Heart left ventricle (tissue), 13 donors: ENCODE measurements around the gene FLYWCH2.

Experiments
- POLR2A ChIP-seq, 2 donors: fragments of 450-650 bp; IDR thresholded peaks; one replicate each; pipeline ENCODE4 v1.6.1; 2017; ENCODE audit warnings: antibody characterized with exemption in 2 of 2, mild to moderate bottlenecking in 2 of 2, moderate library complexity in 2 of 2
- TF ChIP-seq, protein P1 (sequence below), 12 donors: fragments of 200-600 bp; sonication (generic) in 4 of 12; IDR thresholded peaks; one replicate each; pipeline versions ENCODE4 v1.5.0 to v1.8.0; 2018 to 2022; ENCODE audit warnings: antibody characterized with exemption in 12 of 12, mild to moderate bottlenecking in 5 of 12
- donor health status: ischemic (EF 13 %, LVEDD 7.1; RV severe dilation, severe dysfunction).
- donor health status: DM: no; HTN: yes; CAD: no.
- donor health status: DM: no; HTN: no; CAD: no.
- donor health status: ischemic (EF 25% LVEDD 6.9; RV normal size, moderate dysfunction).
- donor health status: ischemic (EF 25% LVEDD 5.7; RV mildly dilated, moderate dysfunction).
- donor health status: ischemic (EF 35%, LVEDD 5.7; RV mildly dilated, moderate dysfunction).
- donor health status: nonischemic (EF 11% LVEDD 7.7; RV severe dilation, severe dysfunction).
- donor health status: DM: yes; HTN: yes; CAD: no.
- donor health status: PGD.
- donor health status: ischemic (EF 29% LVEDD 5.4; RV normal size, mild dysfunction).
- donor health status: nonischemic (EF 23%, LVEDD 6.1; RV moderate dilation, normal function).

DNA sequence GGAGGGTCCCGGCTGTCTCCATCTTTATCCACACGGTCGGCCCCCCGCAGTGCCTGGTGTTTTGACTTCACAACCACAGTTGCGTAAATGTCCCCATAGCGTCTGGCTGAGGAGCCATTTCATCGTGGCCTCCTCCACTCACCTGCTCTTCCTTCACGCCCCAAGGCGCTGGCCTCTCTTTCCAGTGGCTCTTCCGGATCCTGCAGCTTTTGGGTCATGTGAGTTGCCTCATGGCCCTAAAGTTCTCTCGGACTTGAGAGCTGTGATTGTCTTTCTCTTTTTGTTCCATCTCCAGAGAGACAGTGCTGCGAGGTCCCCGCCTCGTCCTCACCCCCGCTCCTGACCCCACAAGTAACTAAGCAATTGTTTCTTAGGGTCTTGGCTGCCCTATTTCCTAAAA lies 51.4 kb downstream of the FLYWCH2 start:
- TF ChIP-seq, protein P1, sequence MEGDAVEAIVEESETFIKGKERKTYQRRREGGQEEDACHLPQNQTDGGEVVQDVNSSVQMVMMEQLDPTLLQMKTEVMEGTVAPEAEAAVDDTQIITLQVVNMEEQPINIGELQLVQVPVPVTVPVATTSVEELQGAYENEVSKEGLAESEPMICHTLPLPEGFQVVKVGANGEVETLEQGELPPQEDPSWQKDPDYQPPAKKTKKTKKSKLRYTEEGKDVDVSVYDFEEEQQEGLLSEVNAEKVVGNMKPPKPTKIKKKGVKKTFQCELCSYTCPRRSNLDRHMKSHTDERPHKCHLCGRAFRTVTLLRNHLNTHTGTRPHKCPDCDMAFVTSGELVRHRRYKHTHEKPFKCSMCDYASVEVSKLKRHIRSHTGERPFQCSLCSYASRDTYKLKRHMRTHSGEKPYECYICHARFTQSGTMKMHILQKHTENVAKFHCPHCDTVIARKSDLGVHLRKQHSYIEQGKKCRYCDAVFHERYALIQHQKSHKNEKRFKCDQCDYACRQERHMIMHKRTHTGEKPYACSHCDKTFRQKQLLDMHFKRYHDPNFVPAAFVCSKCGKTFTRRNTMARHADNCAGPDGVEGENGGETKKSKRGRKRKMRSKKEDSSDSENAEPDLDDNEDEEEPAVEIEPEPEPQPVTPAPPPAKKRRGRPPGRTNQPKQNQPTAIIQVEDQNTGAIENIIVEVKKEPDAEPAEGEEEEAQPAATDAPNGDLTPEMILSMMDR (IDR thresholded peaks at IDR 0.05), result no peak
- no peak for TF ChIP-seq POLR2A (IDR thresholded peaks at IDR 0.05)
